EH (cell line): Measurements from ENCODE around the gene TRIM67.
A peak's percentile ranks its signal among the peaks of the same experiment; 100 is the strongest.

Experiments used
- DNase-seq: peaks from one replicate; pipeline ENCODE4 v3.0.0-alpha.2; 2015; ENCODE audit warnings: low read depth

Gene TRIM67

DNA sequence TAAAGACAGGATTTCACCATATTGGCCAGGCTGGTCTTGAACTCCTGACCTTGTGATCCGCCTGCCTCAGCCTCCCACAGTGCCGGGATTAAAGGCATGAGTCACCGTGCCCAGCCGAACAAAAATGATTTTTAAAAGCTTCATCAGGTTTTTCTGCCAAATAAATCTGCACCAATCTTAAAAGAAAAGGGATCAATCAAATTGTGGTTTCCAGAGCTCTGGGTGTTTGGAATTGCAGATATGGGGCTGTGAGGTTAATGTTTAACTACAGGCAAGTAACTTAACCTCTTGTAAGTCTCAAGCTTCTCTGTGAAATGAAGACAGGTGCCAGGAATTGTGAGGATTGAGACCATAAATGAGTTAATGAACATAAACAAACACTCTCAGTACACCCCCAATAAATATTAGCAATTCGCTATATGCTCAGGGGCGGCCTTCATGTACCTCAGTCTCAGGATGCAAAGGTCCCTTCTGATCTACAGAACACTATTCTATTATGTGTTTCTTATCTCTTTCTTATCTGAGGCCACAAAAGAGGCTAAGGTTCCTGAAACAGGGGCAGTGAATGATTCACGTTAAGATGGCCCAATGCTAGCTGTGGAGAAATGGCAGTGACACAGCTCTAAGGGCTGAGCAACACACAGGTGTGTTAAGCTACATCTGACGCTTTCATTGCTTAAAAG, 72.0 kb downstream of the TRIM67 start:
- no peak for DNase-seq

GRCh38 chr1:231234506-231234905, 72.6 kb downstream of the TRIM67 start:
- DNase-seq = no peak

GRCh38 chr1:231235526-231236207, 73.8 kb downstream of the TRIM67 start:
- DNase-seq = no peak

DNA sequence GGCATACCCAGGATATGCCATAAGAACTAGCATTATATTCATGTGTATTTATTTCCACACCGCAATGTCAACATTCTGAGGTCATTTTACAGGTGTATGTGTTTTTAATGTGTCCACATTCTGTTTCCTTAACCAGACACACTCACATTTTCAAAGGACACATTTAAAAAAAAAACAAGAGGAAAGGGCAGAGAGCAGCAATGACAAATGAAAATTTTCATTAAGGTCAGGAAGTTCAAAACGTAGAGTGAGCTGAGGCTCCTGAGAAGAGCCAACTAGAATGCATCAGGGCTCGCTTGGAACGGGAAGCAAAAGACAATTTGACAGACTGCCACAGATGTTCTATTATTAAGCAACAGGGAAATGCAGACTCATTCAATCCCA, 74.3 kb downstream of the TRIM67 start:
- no peak for DNase-seq

- no peak for DNase-seq
Measured at GRCh38 chr1:231236938-231237337, 75.1 kb downstream of the TRIM67 start.

DNA sequence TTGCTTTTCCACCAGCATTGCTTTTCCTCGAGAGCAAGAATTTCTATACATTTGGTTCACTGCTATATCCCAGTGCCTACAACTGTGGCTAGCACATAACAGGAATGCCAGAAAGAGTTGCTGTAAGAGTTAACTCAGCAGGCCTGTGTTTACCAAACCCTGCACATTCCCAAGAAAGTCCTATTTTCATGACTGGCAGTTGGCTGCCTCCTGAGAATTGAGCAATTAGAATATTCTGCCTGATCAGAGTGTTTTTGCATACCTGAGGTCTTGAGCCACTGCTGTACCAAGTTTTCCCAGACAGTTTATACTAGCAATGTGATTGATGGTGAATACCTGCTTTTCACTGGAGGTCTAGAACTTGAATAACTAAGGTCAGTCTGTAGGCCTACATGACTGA, 76.4 kb downstream of the TRIM67 start:
- DNase-seq = no peak

- no peak for DNase-seq
Measured at GRCh38 chr1:231240531-231240882, 78.6 kb downstream of the TRIM67 start.

DNA sequence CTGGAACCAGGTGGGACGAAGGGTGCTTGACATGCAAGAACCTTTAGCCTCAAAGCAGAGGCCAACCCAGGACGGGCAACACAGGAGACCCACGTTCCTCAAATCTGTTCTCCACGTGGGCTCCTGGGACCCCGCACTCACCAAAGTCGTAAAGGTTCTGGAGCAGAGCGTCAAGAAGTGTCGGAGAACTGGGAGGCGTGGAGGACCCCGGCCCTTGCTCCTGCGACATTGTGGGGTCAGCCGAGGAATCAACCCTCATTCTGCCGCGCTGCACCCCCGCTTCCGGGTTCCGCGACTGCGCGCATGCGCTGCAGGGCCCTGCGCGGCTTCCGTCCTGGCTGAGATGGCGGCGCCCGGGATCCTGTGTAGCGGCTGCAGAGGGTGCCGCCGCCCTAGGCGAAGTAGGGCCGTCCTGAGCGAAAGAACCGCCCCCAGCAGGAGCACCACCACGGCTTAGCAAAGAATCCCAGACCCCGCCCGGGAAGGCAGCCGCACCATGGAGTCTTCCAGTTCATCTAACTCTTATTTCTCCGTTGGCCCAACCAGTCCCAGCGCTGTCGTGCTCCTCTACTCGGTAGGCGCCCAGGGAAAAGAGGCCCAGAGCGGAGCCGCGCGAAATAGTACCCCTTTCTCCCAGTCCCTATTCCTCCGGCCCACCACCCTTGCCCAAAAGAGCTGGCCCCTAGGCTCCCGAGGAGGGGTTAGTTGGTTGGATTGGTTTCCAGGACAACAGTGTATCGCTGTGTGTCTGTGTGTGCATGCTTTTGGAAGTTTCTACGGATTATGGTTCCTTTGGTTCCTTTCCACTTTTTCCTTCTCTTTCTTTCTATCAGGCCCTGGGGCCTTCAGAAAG, 79.3 kb downstream of the TRIM67 start, which contains the start of gene GNPAT:
GNPAT (plus strand) TSS at position 330 of the 853 bp plus-strand sequence; CDS start at position 497, 167 bp downstream.
- DNase-seq = peak; percentile 89

- DNase-seq = peak; percentile 26
Measured at GRCh38 chr1:231241750-231242149, 79.9 kb downstream of the TRIM67 start.

- peak; percentile 33 for DNase-seq
Measured at GRCh38 chr1:231242516-231243198, 80.8 kb downstream of the TRIM67 start.

GRCh38 chr1:231248778-231249177, 86.9 kb downstream of the TRIM67 start:
- no peak for DNase-seq

DNA sequence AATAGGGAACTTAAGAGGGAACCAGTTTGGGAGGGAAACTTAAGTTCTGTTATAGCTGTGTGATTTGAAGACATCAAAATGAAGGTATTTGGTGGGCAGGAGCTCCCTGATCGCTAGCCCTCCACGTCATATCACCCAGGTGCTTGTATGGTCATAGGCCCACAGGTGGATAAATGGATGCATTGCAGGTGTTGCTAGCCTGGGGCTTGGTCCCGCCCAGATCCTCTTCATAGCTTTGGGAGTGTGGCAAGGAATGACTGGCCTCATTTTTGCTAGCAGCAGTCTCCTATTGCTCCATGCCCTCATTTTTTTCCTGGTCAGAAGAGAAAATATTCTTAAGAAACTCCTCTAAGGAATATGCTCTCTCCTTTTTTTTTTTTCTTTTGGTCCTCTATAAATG, 90.5 kb downstream of the TRIM67 start:
- no peak for DNase-seq

GRCh38 chr1:231260351-231260750, 98.5 kb downstream of the TRIM67 start:
- DNase-seq = no peak

GRCh38 chr1:231264642-231265041, 102.8 kb downstream of the TRIM67 start:
- no peak for DNase-seq

DNA sequence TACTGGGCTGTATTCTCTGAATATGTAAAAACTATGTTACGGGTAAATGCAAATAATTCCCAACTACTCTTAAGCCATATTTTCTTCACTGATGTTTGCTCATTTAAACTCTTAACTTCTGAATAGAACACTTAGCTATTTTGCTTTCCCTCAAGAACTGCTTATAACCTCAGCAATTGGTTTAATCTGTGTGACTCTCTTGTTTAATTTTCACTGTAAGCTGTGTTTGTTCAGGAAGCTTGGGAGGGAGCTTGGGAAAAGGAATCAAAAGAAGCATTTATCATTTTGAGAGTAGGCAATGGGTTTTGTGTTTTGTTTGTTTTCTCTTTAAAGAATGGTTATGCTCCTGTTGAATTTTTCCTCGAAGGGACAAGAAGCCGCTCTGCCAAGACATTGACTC, 103.5 kb downstream of the TRIM67 start:
- DNase-seq = no peak

GRCh38 chr1:231266811-231267322, 105.0 kb downstream of the TRIM67 start:
- no peak for DNase-seq
